Heart left ventricle (tissue), 16 donors: Measurements from ENCODE around the gene RNF217. TPM values are rescaled to one million over a fixed set of nuclear protein-coding genes. Genes with fewer than 3 reads are reported as not detected.

Experiments
- ATAC-seq, 4 donors: fragments of 200-7000 bp; cut with Tn5 transposase; one replicate each; pipeline ENCODE4 v1.9.1; 2020 to 2022; ENCODE audit warnings: moderate library complexity in 4 of 4, mild to moderate bottlenecking in 3 of 4, moderate number of reproducible peaks in 1 of 4
- DNase-seq, 5 donors: peaks; one replicate each; pipeline ENCODE4 v3.0.0-alpha.2; 2020
- H3K27ac ChIP-seq, 12 donors: fragments of 200-600 bp; sonication (generic) in 4 of 12; one replicate each; pipeline versions ENCODE4 v1.5.0 to v1.8.0; 2016 to 2022; ENCODE audit warnings: mild to moderate bottlenecking in 2 of 12
- H3K27me3 ChIP-seq, 9 donors: fragments of 200-600 bp; sonication (generic) in 2 of 9; one replicate each; pipeline versions ENCODE4 v1.5.1 to v1.8.0; 2016 to 2022; ENCODE audit warnings: mild to moderate bottlenecking in 3 of 9
- H3K36me3 ChIP-seq, 9 donors: fragments of 200-600 bp; sonication (generic) in 2 of 9; one replicate each; pipeline versions ENCODE4 v1.5.0 to v1.8.0; 2018 to 2022; ENCODE audit warnings: mild to moderate bottlenecking in 2 of 9
- H3K4me1 ChIP-seq, 12 donors: fragments of 200-600 bp; sonication (generic) in 4 of 12; one replicate each; pipeline versions ENCODE4 v1.5.0 to v1.8.0; 2016 to 2022; ENCODE audit warnings: mild to moderate bottlenecking in 3 of 12
- H3K4me3 ChIP-seq, 12 donors: fragments of 200-600 bp; sonication (generic) in 4 of 12; one replicate each; pipeline versions ENCODE4 v1.5.0 to v1.8.0; 2017 to 2022; ENCODE audit warnings: mild to moderate bottlenecking in 9 of 12, moderate library complexity in 4 of 12
- H3K9me3 ChIP-seq, 12 donors: fragments of 200-600 bp; sonication (generic) in 4 of 12; one replicate each; pipeline versions ENCODE4 v1.5.0 to v1.8.0; 2016 to 2022; ENCODE audit warnings: mild to moderate bottlenecking in 1 of 12
- CTCF ChIP-seq, 12 donors: fragments of 200-600 bp; sonication (generic) in 4 of 12; IDR thresholded peaks; one replicate each; pipeline versions ENCODE4 v1.5.0 to v1.8.0; 2018 to 2022; ENCODE audit warnings: antibody characterized with exemption in 12 of 12, mild to moderate bottlenecking in 5 of 12
- POLR2A ChIP-seq, 2 donors: fragments of 450-650 bp; IDR thresholded peaks; one replicate each; pipeline ENCODE4 v1.6.1; 2017; ENCODE audit warnings: antibody characterized with exemption in 2 of 2, mild to moderate bottlenecking in 2 of 2, moderate library complexity in 2 of 2
- WGBS, 4 donors: extraction: QIAGEN DNeasy Blood & Tissue Kit in 2 of 4; methylation state at CpG; one replicate each; pipeline versions ENCODE4 v1.1.5 to v1.1.7; 2013 to 2018; 5-methylcytosine and 5-hydroxymethylcytosine counted together
- intact Hi-C, 10 donors: fragments of 100-400 bp; cut with DNase I; formaldehyde crosslinking; loops; one replicate each; pipeline versions ENCODE4 v1.11.1 to v1.14.2; 2022
- polyA plus RNA-seq, 2 donors: library from polyadenylated mRNA; stranded (reverse); fragments of 200-250 nt; gene quantifications; one replicate each; pipeline ENCODE4 v1.2.3, GENCODE V29; 2013
- total RNA-seq, 9 donors: library from RNA; depleted of rRNA in 2 of 9; stranded (reverse); fragments of >200 nt in 2 of 9; fragmentation: NEBNext Ultra II Directional in 3 of 9; extraction: Animal tissue kit (Norgen Biotek cat#: 25700) in 3 of 9; gene quantifications; one replicate each; pipeline versions ENCODE4 v1.1.0 to v1.2.4, GENCODE V29; 2016 to 2023
- donor health status: ischemic (EF 13 %, LVEDD 7.1; RV severe dilation, severe dysfunction).
- donor health status: healthy with polysubstance abuse.
- donor health status: DM: no; HTN: yes; CAD: no.
- donor health status: DM: no; HTN: no; CAD: no.
- donor health status: ischemic (EF 25% LVEDD 6.9; RV normal size, moderate dysfunction).
- donor health status: ischemic (EF 25% LVEDD 5.7; RV mildly dilated, moderate dysfunction).
- donor health status: healthy.
- donor health status: DM: yes; HTN: yes; CAD: no.
- donor health status: ischemic (EF 35%, LVEDD 5.7; RV mildly dilated, moderate dysfunction).
- donor health status: nonischemic (EF 11% LVEDD 7.7; RV severe dilation, severe dysfunction).
- donor health status: DM: yes; HTN: yes; CAD: no.
- donor health status: PGD.
- donor health status: ischemic (EF 29% LVEDD 5.4; RV normal size, mild dysfunction).
- donor health status: nonischemic (EF 23%, LVEDD 6.1; RV moderate dilation, normal function).

Gene RNF217
- total and polyA plus RNA-seq, 11 donors, result 2.2 to 21.6 (median 13.9) TPM

GRCh38 chr6:125120054-125120590, 157.9 kb downstream of the RNF217 start:
- Histone ChIP-seq H3K27ac (no peak overlapping the region), H3K4me3 (no peak overlapping the region), H3K36me3 (no peaks in the 10 kb centered on the region), H3K4me1 (no peaks in the 10 kb centered on the region), H3K9me3 (no peaks in the 10 kb centered on the region), H3K27me3 (no peaks in the 10 kb centered on the region)
- no peak for DNase-seq
- TF ChIP-seq CTCF (IDR thresholded peaks at IDR 0.05), result no peak
- no peak for TF ChIP-seq POLR2A (IDR thresholded peaks at IDR 0.05)
- WGBS, 4 donors, result 68 to 81% (median 75%) methylated on average over 3 of the region's 3 CpGs
- intact Hi-C loops, result no loop called here
- no peak for ATAC-seq

- Histone ChIP-seq H3K4me1 (no peaks in the 10 kb centered on the region), H3K4me3 (no peak overlapping the region), H3K27me3 (no peaks in the 10 kb centered on the region), H3K27ac (no peak overlapping the region), H3K36me3 (no peaks in the 10 kb centered on the region), H3K9me3 (no peaks in the 10 kb centered on the region)
- 82 to 86% (median 85%) methylated on average over 1 of the region's 1 CpG for WGBS, 4 donors
- intact Hi-C loops, result no loop called here
- DNase-seq, result no peak
- ATAC-seq, result no peak
- TF ChIP-seq CTCF (IDR thresholded peaks at IDR 0.05) (no peak), POLR2A (IDR thresholded peaks at IDR 0.05) (no peak)
These were observed 159.7 kb downstream of the RNF217 start for GRCh38 chr6:125121894-125122293.

- H3K9me3 ChIP-seq, result no peaks in the 10 kb centered on the region
- intact Hi-C loops, result no loop called here
- no peak for TF ChIP-seq CTCF (IDR thresholded peaks at IDR 0.05)
- no peak for TF ChIP-seq POLR2A (IDR thresholded peaks at IDR 0.05)
- DNase-seq (no peak), ATAC-seq (no peak)
- no peaks in the 10 kb centered on the region for H3K36me3 ChIP-seq
- H3K27ac ChIP-seq, result no peak overlapping the region
- no peaks in the 10 kb centered on the region for H3K27me3 ChIP-seq
- no peak overlapping the region for H3K4me3 ChIP-seq
- H3K4me1 ChIP-seq, result no peaks in the 10 kb centered on the region
- WGBS, 4 donors, result 83 to 94% (median 86%) methylated on average over 3 of the region's 3 CpGs
These were observed 160.8 kb downstream of the RNF217 start for GRCh38 chr6:125123051-125123450.

GRCh38 chr6:125123468-125124048, 161.3 kb downstream of the RNF217 start:
- Histone ChIP-seq H3K4me1 (no peaks in the 10 kb centered on the region), H3K4me3 (no peak overlapping the region), H3K27me3 (no peaks in the 10 kb centered on the region), H3K9me3 (no peaks in the 10 kb centered on the region), H3K27ac (no peak overlapping the region), H3K36me3 (no peaks in the 10 kb centered on the region)
- 60 to 74% (median 69%) methylated on average over 8 of the region's 8 CpGs for WGBS, 4 donors
- TF ChIP-seq POLR2A (IDR thresholded peaks at IDR 0.05) (no peak), CTCF (IDR thresholded peaks at IDR 0.05) (no peak)
- intact Hi-C loops, result no loop called here
- DNase-seq (no peak), ATAC-seq (no peak)
